Upper lobe of left lung (tissue), 4 donors: ENCODE results near the gene CHCHD3.

Source experiments
- EP300 ChIP-seq, 4 donors: sonication (generic); formaldehyde crosslinking; IDR thresholded peaks; one replicate each; pipeline ENCODE4 v1.5.1; 2017; ENCODE audit warnings: antibody characterized with exemption in 4 of 4, control low read depth in 2 of 4
- POLR2A ChIP-seq, 4 donors: fragments of 450-650 bp; IDR thresholded peaks; one replicate each; pipeline ENCODE4 v1.5.1; 2016 to 2017; ENCODE audit warnings: antibody characterized with exemption in 4 of 4, mild to moderate bottlenecking in 2 of 4
- TF ChIP-seq, protein P1 (sequence below), 6 experiments: fragments of 450-650 bp in 4 of 6; fragments of 200-600 bp in 2 of 6; sonication (generic) in 2 of 6; IDR thresholded peaks; one replicate each; pipeline ENCODE4 v1.5.1; 2016 to 2019; ENCODE audit warnings: antibody characterized with exemption in 6 of 6

DNA sequence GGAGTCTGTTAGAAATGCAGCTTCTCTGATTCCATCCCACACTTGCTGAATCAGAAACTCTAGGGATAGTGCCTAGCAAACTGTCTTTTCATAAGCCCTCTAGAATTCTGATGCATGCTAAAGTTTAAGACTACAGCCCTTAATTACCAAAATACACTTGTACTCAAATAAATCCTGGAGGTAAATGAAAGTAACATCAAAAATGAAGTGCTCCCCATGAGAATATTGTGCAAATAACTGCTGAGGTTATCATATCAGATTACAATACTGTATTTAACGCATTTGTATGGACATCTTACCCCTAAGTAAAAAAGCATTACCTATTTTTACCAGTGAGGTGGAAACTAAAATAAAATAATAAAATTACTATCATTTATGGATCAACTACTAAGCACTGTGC lies 104.7 kb downstream of the CHCHD3 start:
- TF ChIP-seq, protein P1, sequence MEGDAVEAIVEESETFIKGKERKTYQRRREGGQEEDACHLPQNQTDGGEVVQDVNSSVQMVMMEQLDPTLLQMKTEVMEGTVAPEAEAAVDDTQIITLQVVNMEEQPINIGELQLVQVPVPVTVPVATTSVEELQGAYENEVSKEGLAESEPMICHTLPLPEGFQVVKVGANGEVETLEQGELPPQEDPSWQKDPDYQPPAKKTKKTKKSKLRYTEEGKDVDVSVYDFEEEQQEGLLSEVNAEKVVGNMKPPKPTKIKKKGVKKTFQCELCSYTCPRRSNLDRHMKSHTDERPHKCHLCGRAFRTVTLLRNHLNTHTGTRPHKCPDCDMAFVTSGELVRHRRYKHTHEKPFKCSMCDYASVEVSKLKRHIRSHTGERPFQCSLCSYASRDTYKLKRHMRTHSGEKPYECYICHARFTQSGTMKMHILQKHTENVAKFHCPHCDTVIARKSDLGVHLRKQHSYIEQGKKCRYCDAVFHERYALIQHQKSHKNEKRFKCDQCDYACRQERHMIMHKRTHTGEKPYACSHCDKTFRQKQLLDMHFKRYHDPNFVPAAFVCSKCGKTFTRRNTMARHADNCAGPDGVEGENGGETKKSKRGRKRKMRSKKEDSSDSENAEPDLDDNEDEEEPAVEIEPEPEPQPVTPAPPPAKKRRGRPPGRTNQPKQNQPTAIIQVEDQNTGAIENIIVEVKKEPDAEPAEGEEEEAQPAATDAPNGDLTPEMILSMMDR (IDR thresholded peaks at IDR 0.05), result no peak
- no peak for TF ChIP-seq EP300 (IDR thresholded peaks at IDR 0.05)
- TF ChIP-seq POLR2A (IDR thresholded peaks at IDR 0.05), result no peak
